ENCODE data around the gene SEPTIN8.

SEPTIN8 gene

DNA sequence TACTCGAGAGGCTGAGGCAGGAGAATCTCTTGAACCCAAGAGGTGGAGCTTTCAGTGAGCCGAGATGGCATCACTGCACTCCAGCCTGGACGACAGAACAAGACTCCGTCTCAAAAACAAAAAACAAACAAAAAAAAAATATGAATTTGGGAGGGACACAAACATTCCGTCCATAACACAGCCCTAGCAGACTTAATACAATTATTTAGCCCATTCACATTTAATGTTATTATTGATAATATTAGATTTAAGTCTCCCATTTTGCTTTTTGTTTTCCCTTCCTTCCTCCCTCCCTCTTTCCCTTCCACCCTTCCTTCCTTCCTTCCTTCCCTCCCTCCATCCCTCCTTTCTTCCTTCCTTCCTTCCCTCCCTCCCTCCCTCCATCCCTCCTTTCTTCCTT lies 34.4 kb downstream of the SEPTIN8 start:
- Mint-ChIP-seq H3K27me3 (peaks cover 28% of the 10 kb centered on the region), H3K27ac (no peak overlapping the region), H3K4me3 (no peak overlapping the region), H3K9me3 (no peaks in the 10 kb centered on the region), H3K36me3 (ENCODE audit: low read depth) (no peaks in the 10 kb centered on the region), H3K4me1 (ENCODE audit: low read depth) (peaks cover 11% of the 10 kb centered on the region)

DNA sequence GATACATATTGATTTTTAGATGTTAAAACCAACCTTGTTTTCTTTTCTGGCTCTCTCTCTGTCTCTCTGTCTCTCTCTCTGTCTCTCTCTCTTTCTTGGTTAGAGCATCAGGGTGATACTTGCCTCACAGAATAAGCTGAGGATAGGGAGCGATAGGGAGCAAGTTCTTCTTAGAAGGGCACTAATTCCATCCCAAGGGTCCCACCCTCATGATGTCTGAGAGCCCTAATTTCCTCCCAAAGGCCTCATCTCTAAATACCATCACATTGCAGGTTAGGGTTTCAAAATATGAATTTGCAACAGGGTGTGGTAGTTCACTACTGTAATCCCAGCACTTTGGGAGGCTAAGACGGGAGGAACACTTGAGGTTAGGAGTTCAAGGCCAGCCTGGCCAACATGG lies 34.9 kb downstream of the SEPTIN8 start:
- Mint-ChIP-seq H3K4me3 (no peak overlapping the region), H3K27me3 (peaks cover 28% of the 10 kb centered on the region), H3K4me1 (ENCODE audit: low read depth) (peaks cover 14% of the 10 kb centered on the region), H3K27ac (no peak overlapping the region), H3K36me3 (ENCODE audit: low read depth) (no peaks in the 10 kb centered on the region), H3K9me3 (no peaks in the 10 kb centered on the region)

DNA sequence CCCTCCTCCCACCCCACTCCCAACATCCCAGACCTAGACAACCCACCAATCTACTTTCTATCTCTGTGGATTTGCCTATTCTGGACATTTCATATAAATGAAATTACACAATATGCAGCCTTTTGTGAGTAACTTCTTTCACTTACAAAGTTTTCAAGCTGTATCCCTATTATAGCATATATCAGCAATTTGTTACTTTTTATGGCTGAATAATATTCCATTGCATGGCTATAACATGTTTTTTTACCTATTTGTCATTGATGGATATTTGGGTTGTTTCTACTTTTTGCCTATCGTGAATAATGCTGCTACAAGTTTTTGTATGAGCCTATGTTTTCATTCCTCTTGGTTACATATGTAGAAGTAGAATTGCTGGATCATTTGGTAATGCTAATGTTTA lies 37.8 kb downstream of the SEPTIN8 start:
- peaks cover 14% of the 10 kb centered on the region for H3K27me3 Mint-ChIP-seq
- no peaks in the 10 kb centered on the region for H3K9me3 Mint-ChIP-seq
- H3K36me3 Mint-ChIP-seq (ENCODE audit: low read depth): no peaks in the 10 kb centered on the region
- H3K27ac Mint-ChIP-seq: no peak overlapping the region
- peaks cover 27% of the 10 kb centered on the region for H3K4me1 Mint-ChIP-seq (ENCODE audit: low read depth)
- no peak overlapping the region for H3K4me3 Mint-ChIP-seq

DNA sequence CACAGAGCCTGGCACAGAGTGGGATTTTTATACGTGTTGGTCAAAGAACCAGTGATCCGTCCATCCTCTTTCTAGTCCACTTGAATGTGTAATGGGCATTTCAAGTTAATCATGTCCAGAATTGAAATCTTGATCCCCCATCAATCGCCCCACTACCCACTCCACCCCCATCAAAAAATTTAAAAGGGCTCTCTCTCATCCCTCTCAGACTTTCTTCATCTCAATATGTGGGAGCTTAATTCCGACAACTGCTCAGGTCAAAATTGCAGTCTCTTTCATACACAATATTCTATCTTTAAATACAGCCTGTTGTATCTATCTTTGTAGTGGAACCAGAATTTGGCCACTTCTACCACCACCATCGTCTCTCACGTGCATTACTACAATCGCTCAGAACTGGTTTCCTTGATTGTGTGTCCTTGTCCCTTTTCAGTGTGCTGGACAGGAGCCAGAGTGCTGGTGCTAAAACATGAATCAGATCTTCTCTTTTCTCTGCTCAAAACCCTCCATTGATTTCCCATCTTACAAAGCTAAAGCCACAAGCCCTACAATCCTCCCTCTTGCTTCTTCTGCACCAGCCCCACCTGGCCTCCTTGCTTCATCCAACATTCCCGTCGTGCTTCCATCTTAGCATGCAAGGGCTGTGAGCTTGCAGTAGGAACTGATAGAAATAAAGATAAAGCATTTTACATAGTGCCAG lies 38.9 kb downstream of the SEPTIN8 start:
- peaks cover 14% of the 10 kb centered on the region for H3K27me3 Mint-ChIP-seq

DNA sequence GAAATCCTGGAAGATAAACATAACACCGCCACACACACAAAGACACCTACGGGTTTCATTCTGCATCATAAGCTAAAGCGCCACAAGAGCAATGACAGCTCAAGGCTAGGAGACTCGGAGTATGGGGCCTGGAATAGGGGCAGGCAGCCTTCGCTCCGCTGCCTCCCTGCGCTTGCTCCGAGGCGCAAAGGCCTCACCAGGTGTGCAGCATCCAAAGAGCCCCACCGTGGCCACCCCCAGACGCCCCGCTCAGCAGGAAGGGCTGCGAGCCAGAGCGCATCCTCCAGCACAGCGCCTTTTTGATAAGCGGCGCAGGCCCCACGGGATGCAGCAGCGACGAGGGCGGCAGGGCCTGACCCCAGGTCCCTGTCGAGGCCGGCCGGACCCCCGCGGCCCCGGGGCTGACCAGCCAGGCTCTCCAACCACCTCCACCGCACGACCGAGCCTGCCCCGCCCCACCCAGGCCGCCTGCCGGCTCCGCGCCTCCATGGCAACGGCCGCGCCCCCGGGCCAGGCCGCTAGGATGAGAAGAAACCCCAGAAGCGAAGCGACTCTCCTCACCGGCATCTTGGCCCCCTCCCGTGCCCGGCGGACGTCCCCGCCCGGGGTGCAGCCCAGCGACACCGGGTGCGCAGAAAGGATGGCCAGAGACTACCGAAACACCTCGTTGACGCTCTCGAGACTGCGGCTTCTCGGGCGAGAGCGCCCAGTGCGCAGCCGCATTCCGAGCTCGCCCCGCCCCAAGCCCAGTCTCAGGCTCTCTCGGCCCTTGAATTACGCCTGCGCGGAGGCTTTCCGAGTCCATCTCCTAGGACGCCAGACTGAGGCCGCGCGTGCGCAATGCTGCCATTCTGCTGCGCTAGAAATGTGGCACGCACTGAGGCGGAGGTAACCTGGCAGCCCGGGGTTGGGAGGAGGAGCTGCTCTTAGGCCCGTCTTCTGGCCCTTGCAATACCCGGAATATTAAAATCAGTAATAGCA lies 39.9 kb downstream of the SEPTIN8 start, which contains the start of gene KIF3A:
TSS of gene KIF3A (minus strand) at position 694 of the 981 bp plus-strand sequence. CDS start at position 567, 127 bp downstream.
- peaks cover 4% of the 10 kb centered on the region for H3K36me3 Mint-ChIP-seq (ENCODE audit: low read depth)
- H3K4me1 Mint-ChIP-seq (ENCODE audit: low read depth): peaks cover 32% of the 10 kb centered on the region
- H3K27ac Mint-ChIP-seq: peak within 1 kb of the TSS; percentile 81
- peak within 1 kb of the TSS; percentile 85 for H3K4me3 Mint-ChIP-seq
- H3K27me3 Mint-ChIP-seq: peaks cover 10% of the 10 kb centered on the region
- no peaks in the 10 kb centered on the region for H3K9me3 Mint-ChIP-seq

More for the DNA sequence above, 38.9 kb downstream of the SEPTIN8 start:
- Mint-ChIP-seq H3K9me3 (no peaks in the 10 kb centered on the region), H3K4me1 (ENCODE audit: low read depth) (peaks cover 32% of the 10 kb centered on the region), H3K36me3 (ENCODE audit: low read depth) (no peaks in the 10 kb centered on the region), H3K27ac (peak overlapping the region; percentile 81), H3K4me3 (peak overlapping the region; percentile 85)

DNA sequence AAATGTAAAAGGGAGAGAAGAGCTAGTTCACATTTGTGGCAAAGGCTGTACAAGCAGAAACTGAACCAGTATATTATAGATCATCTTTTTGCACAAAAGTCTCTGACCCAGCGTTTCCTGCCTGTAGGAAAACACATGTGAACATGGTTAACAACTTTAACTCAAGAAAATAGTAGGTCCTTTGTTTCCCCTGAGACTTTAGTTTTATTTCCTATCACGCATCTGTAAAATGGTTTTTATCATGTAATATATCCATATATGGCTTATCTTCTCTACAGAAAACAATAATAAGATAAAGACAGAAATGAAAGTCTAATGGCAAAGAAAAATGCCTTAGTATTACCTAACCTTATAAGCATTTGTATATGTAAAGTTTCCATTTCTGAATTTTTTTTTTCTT lies 42.4 kb downstream of the SEPTIN8 start:
- Mint-ChIP-seq H3K4me3 (no peak overlapping the region), H3K4me1 (ENCODE audit: low read depth) (peaks cover 32% of the 10 kb centered on the region), H3K36me3 (ENCODE audit: low read depth) (peaks cover 10% of the 10 kb centered on the region), H3K9me3 (no peaks in the 10 kb centered on the region), H3K27me3 (no peaks in the 10 kb centered on the region), H3K27ac (no peak overlapping the region)

DNA sequence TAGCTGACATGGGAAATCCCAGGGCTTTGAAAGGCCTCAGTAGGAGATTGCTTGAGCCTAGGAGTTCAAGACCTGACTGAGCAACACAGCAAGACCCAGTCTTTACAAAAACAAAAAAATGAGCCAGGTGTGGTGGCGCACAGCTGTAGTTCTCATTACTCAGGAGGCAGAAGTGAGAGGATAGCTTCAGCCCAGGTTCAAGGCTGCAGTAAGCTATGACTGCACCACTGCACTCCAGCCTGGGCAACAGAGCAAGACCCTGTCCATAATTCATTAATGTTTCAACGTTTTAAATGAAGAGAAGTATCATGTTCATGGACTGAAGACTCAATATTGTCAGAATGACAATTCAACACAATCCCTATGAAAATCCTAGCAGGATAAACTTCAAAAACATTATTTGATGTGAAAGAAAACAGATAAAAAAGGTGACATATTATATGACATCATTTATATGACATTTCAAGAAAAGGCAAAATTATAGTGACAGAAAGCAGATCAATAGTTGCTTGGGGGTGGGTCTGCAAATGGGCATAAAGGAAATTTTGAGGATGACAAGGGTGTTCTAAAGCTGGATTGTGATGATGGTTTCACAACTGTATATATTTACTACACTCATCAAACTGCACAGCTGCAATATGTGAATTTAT lies 43.4 kb downstream of the SEPTIN8 start:
- Mint-ChIP-seq H3K4me3 (no peak overlapping the region), H3K9me3 (no peaks in the 10 kb centered on the region), H3K27me3 (no peaks in the 10 kb centered on the region), H3K4me1 (ENCODE audit: low read depth) (peaks cover 32% of the 10 kb centered on the region), H3K27ac (no peak overlapping the region), H3K36me3 (ENCODE audit: low read depth) (peaks cover 13% of the 10 kb centered on the region)

DNA sequence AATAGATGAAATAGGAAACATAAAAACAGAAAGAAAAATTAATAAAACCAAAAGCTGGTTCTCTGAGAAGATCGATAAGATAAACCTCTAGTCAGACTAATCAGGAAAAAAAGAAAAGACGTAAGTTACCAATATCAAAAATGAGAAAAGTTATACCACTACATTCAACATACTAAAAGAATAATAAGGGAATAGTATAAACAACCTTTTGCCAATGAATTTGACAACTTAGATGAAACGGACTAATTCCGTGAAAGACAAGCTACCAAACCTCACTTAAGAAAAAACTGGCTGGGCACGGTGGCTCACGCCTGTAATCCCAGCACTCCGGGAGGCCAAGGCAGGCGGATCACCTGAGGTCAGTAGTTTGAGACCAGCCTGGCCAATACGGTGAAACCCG lies 47.1 kb downstream of the SEPTIN8 start:
- Mint-ChIP-seq H3K27ac (no peak overlapping the region), H3K4me1 (ENCODE audit: low read depth) (peaks cover 5% of the 10 kb centered on the region), H3K27me3 (no peaks in the 10 kb centered on the region), H3K36me3 (ENCODE audit: low read depth) (peaks cover 18% of the 10 kb centered on the region), H3K4me3 (no peak overlapping the region), H3K9me3 (no peaks in the 10 kb centered on the region)

DNA sequence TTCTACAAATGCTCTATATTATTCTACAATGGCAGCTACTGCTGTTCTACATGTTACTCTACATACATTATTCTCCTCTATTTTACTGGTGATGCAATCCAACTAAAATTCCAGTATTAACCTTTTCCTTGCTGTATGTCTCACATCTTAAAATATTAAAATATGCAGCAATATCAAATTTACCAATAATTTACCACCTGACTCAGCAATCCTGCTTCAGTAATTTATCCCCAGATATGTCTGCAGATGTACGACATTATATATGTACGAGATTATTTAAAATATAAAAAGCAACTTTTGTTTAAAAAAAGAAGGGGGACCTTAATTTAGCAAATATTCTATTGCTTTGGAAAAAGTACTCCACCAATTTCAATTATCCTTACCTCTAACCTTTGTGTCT lies 51.3 kb downstream of the SEPTIN8 start:
- Mint-ChIP-seq H3K27me3 (no peaks in the 10 kb centered on the region), H3K4me1 (ENCODE audit: low read depth) (no peaks in the 10 kb centered on the region), H3K4me3 (no peak overlapping the region), H3K9me3 (no peaks in the 10 kb centered on the region), H3K27ac (no peak overlapping the region), H3K36me3 (ENCODE audit: low read depth) (peaks cover 28% of the 10 kb centered on the region)

DNA sequence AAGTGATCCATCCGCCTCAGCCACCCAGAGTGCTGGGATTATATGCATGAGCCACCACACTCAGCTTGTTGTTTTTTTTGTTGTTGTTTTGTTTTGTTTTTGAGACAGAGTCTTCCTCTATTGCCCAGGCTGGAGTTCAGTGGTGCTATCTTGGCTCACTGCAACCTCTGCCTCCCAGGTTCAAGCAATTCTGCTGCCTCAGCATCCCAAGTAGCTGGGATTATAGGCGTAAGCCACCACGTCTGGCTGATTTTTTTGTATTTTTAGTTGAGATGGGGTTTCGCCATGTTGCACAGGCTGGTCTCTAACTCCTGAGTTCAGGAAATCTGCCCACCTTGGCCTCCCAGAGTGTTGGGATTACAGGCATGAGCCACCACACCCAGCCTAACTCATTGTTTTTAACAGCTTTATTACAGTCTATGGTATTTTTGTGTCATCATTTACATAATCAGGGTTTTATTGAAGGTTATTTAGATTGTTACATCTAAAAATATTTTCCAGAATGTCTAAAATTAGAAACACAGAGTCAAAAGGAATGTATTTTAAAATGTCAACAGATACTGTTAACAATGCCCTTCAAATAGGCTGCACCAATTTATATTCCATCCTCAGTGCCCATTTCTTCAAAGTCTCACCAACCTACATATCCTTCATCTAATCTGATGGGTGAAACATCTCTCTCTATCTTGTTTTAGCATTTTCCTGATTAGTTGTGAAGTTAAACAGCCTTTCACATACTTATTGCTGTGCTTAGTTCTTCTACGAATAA lies 58.3 kb downstream of the SEPTIN8 start:
- Mint-ChIP-seq H3K27ac (no peak overlapping the region), H3K9me3 (no peaks in the 10 kb centered on the region), H3K4me1 (ENCODE audit: low read depth) (peaks cover 12% of the 10 kb centered on the region), H3K36me3 (ENCODE audit: low read depth) (peaks cover 12% of the 10 kb centered on the region), H3K27me3 (no peaks in the 10 kb centered on the region), H3K4me3 (no peak overlapping the region)

DNA sequence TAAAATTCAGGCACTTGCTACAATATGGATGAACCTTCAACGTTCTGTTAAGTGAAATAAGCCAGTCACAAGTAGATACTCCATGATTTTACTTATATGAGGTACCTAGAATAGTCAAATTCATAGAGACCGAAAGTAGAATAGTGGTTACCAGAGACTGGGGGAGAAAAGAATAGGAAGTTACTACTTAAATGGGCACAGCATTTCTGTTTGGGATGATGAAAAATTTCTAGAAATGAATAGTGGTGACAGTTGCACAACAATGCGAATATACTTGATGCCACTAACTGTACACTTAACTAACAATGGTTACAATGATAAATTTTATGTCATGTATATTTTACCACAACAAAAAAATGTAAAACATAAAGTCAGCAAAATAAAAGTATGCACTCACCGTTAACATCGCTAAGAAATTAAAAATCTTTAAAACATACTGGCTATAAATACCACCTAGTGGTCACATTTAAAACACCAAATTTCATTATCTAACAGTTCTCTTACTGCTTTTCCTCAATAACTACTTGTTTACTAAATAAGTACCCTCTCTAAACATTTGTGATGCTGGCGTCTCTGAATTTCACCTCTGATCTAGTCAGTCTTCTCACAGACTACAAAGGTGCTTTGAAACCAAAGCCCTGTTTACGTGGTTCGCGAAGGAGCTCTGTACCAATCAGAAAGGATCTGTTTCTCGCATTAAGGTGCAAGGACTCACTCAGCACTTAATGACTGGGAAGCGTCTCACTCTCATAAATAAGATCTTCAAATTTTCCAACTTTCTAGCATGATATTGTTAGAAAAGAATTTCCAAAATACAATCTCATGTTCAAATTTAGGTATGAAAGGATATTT lies 62.4 kb downstream of the SEPTIN8 start:
- no peak overlapping the region for H3K4me3 Mint-ChIP-seq
- H3K4me1 Mint-ChIP-seq (ENCODE audit: low read depth): peaks cover 12% of the 10 kb centered on the region
- H3K9me3 Mint-ChIP-seq: no peaks in the 10 kb centered on the region
- no peaks in the 10 kb centered on the region for H3K27me3 Mint-ChIP-seq
- no peak overlapping the region for H3K27ac Mint-ChIP-seq
- peaks cover 7% of the 10 kb centered on the region for H3K36me3 Mint-ChIP-seq (ENCODE audit: low read depth)

DNA sequence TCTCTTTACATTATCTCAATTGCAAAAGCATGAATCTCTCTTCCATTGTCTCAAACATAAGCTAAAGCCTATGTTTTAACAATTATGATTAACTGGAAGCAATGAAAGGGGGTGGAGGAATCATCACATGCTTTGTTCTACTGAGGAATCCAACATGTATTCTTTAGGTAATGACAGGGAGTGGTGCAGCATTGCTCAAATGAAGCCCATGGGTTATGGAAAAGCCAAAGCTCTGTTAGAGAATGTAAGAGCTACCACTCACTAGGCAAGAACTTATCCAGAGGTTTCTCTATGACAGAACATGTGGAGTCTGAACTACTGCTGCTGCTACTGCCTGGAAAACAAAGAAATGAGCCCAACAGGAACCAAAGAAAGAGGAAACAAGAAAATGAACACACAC lies 68.4 kb downstream of the SEPTIN8 start:
- Mint-ChIP-seq H3K36me3 (ENCODE audit: low read depth) (peaks cover 13% of the 10 kb centered on the region), H3K27ac (no peak overlapping the region), H3K27me3 (no peaks in the 10 kb centered on the region), H3K4me3 (no peak overlapping the region), H3K9me3 (no peaks in the 10 kb centered on the region), H3K4me1 (ENCODE audit: low read depth) (no peaks in the 10 kb centered on the region)

DNA sequence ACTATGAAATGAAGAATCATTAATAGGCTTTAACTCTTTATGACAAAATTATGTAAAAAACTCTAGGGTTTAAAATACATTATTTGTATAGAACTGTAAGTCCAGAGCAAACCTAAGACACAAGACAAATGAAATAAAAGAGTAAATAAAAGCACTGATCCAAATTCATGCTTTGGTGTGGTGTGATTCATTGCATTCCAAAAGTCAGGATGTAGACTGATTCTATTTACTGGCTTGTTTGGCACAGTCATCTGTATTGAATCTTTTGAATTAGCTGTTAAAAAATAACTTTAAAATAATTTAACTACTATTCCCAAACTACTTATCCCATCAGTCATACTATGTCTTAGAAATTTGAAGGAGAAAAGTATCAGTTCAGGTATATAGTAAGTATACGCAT lies 72.2 kb downstream of the SEPTIN8 start:
- H3K27ac Mint-ChIP-seq: no peak overlapping the region
- H3K27me3 Mint-ChIP-seq: no peaks in the 10 kb centered on the region
- no peaks in the 10 kb centered on the region for H3K9me3 Mint-ChIP-seq
- H3K4me1 Mint-ChIP-seq (ENCODE audit: low read depth): no peaks in the 10 kb centered on the region
- H3K4me3 Mint-ChIP-seq: no peak overlapping the region
- peaks cover 37% of the 10 kb centered on the region for H3K36me3 Mint-ChIP-seq (ENCODE audit: low read depth)

Measured in stimulated activated naive CD8-positive, alpha-beta T cell treated with anti-CD3 and anti-CD28 coated beads, Interleukin-15, Interleukin-2, amounts not matched to agents 100 ng/mL and 50 ng/mL, for 24 hours (primary cell).